ENCODE results near the gene LOC101059915.
"Not testable (repeated sequence)": the region's sequence is repeated elsewhere in the genome, so short reads cannot be mapped to it uniquely, and the experiment has no call there.

LOC101059915 gene

GRCh38 chrX:71659959-71660358 is 7.4 kb upstream of the LOC101059915 start:
- ATAC-seq, result no peak
- Histone ChIP-seq H3K9me3 (no peaks in the 10 kb centered on the region), H3K36me3 (no peaks in the 10 kb centered on the region), H3K27me3 (no peaks in the 10 kb centered on the region), H3K27ac (no peak overlapping the region), H3K4me1 (no peaks in the 10 kb centered on the region), H3K4me3 (no peak overlapping the region)
- in situ Hi-C loops (cut with MboI; ENCODE audit: low sequenced_read_pairs in 4 of 4) (no loop called here), intact Hi-C loops (cut with DNase I; ENCODE audit: low total_unique reads) (no loop called here)
- no peak for DNase-seq
- TF ChIP-seq, protein P1, sequence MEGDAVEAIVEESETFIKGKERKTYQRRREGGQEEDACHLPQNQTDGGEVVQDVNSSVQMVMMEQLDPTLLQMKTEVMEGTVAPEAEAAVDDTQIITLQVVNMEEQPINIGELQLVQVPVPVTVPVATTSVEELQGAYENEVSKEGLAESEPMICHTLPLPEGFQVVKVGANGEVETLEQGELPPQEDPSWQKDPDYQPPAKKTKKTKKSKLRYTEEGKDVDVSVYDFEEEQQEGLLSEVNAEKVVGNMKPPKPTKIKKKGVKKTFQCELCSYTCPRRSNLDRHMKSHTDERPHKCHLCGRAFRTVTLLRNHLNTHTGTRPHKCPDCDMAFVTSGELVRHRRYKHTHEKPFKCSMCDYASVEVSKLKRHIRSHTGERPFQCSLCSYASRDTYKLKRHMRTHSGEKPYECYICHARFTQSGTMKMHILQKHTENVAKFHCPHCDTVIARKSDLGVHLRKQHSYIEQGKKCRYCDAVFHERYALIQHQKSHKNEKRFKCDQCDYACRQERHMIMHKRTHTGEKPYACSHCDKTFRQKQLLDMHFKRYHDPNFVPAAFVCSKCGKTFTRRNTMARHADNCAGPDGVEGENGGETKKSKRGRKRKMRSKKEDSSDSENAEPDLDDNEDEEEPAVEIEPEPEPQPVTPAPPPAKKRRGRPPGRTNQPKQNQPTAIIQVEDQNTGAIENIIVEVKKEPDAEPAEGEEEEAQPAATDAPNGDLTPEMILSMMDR (IDR thresholded peaks at IDR 0.05 in 4 of 5, conservative IDR thresholded peaks at IDR 0.05 in 1 of 5), result no peak
- TF ChIP-seq POLR2A (IDR thresholded peaks at IDR 0.05), result no peak

DNA sequence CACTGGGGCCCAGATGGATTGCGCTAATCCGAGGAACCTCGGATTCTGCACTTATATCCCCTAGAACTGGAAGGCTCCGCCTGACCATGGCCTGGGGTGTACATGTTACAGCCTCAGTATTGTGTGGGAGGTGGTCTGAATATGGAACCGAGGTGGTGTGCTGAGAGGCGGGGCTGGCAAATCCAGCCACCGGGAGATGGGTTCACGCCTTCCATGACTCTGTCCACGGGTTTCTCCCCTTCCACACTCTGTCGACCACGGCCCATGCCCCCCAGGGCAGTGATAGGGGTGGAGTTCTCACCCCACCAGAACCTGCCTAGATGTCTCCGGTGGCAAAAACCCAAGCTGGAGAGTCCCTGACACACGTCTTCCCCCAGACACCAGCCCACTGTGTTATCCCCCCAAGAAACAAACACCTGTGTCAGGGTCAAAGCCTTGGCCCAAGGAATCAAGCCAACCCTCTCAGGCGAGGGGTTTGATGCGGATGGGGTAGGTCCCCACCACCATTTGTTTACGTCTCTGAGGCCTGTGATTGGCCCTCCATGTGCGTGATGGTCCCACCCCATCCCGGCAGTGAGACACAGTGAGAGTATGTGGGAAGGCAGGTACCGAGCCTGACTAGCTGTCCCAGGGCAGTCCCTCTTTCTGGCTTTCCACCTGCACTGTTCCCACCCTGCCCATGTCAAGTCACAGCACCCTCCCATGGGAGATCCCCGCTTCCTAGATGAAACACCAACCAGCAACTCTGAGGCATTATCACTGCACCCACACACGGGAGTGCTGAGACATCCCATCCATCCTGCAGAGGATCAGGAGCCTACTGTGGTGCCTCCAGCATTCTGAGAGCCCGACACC is 6.6 kb upstream of the LOC101059915 start:
- intact Hi-C loops (cut with DNase I; ENCODE audit: low total_unique reads) (no loop called here), in situ Hi-C loops (cut with MboI; ENCODE audit: low sequenced_read_pairs in 4 of 4) (no loop called here)
- Histone ChIP-seq H3K9me3 (no peaks in the 10 kb centered on the region), H3K4me3 (no peak overlapping the region), H3K4me1 (no peaks in the 10 kb centered on the region), H3K27me3 (no peaks in the 10 kb centered on the region), H3K36me3 (no peaks in the 10 kb centered on the region), H3K27ac (no peak overlapping the region)
- no peak for DNase-seq
- ATAC-seq, result no peak
- TF ChIP-seq, protein P1 (IDR thresholded peaks at IDR 0.05 in 4 of 5, conservative IDR thresholded peaks at IDR 0.05 in 1 of 5), result no peak

GRCh38 chrX:71661919-71662318 is 5.4 kb upstream of the LOC101059915 start:
- intact Hi-C loops (cut with DNase I; ENCODE audit: low total_unique reads) (no loop called here), in situ Hi-C loops (cut with MboI; ENCODE audit: low sequenced_read_pairs in 4 of 4) (no loop called here)
- Histone ChIP-seq H3K27ac (no peak overlapping the region), H3K27me3 (no peaks in the 10 kb centered on the region), H3K36me3 (no peaks in the 10 kb centered on the region), H3K9me3 (no peaks in the 10 kb centered on the region), H3K4me1 (no peaks in the 10 kb centered on the region), H3K4me3 (no peak overlapping the region)
- TF ChIP-seq, protein P1 (IDR thresholded peaks at IDR 0.05 in 4 of 5, conservative IDR thresholded peaks at IDR 0.05 in 1 of 5), result no peak
- no peak for TF ChIP-seq POLR2A (IDR thresholded peaks at IDR 0.05)
- ATAC-seq (no peak), DNase-seq (no peak)

DNA sequence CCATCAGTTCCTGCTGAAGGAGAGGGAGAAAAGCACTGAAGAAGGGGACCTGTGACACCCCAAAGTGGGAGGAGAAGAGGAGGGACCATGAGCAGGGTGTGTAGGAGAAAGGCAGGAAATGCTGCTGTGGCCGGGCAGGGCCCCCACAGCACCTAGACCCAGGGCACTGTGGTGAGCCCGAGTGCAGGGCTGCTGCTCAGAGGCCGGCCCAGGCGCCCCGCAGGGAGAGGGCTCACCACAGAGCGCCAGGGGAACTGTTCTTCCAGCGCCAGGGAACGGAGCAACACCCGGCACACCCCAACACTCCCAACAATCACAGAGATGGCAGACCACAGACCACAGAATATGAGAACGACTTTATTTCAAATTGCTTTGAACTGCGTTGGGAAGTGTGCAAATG is 4.7 kb upstream of the LOC101059915 start:
- H3K9me3 ChIP-seq; H3K27me3 ChIP-seq; H3K27ac ChIP-seq; H3K4me3 ChIP-seq; H3K4me1 ChIP-seq; DNase-seq; intact Hi-C loops (cut with DNase I; ENCODE audit: low total_unique reads); ATAC-seq; in situ Hi-C loops (cut with MboI; ENCODE audit: low sequenced_read_pairs in 4 of 4); H3K36me3 ChIP-seq: not testable (repeated sequence)

DNA sequence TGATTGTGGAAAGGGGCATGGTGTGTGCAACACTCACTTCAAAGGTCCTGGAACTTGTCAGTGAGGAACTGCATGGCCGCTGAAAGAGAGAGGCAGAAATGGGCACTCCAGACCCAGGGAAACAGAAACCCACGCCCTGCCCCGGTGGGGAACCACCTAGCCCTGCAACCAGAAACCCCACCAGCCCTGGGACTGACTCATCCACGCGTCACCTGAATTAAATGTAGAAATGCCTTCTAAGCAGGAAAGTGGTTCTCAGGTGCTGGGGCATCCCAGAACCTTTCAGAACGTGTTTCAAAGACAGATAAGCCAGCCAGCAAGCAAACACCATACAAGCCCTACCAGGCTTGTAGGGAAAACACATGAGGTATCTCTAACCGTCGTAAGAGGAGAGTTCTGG is 4.1 kb upstream of the LOC101059915 start:
- intact Hi-C loops (cut with DNase I; ENCODE audit: low total_unique reads), result not testable (repeated sequence)

GRCh38 chrX:71664202-71664601 is 3.1 kb upstream of the LOC101059915 start:
- in situ Hi-C loops (cut with MboI; ENCODE audit: low sequenced_read_pairs in 4 of 4); H3K27me3 ChIP-seq; ATAC-seq; DNase-seq; H3K36me3 ChIP-seq; H3K4me1 ChIP-seq; H3K27ac ChIP-seq; intact Hi-C loops (cut with DNase I; ENCODE audit: low total_unique reads); H3K4me3 ChIP-seq; H3K9me3 ChIP-seq: not testable (repeated sequence)

More for the DNA sequence above, 4.1 kb upstream of the LOC101059915 start:
- ATAC-seq; H3K4me3 ChIP-seq; DNase-seq; H3K36me3 ChIP-seq; in situ Hi-C loops (cut with MboI; ENCODE audit: low sequenced_read_pairs in 4 of 4); H3K27me3 ChIP-seq; H3K4me1 ChIP-seq; H3K9me3 ChIP-seq; H3K27ac ChIP-seq: not testable (repeated sequence)
